Activated CD4-positive, alpha-beta T cell treated with anti-CD3 and anti-CD28 coated beads for 4 hours (primary cell): Measurements from ENCODE around the gene RPLP2.

Experiments
- DNase-seq, 2 donors: peaks; one replicate each; pipeline ENCODE4 v3.0.0-alpha.2; 2020

The RPLP2 gene

GRCh38 chr11:810040-810567 lies 337 bp downstream of the RPLP2 start:
- DNase-seq = peak in 1 of 2 donors; percentile 30

- no peak for DNase-seq
Measured at GRCh38 chr11:811446-812245, 1.9 kb downstream of the RPLP2 start.

- DNase-seq = no peak
Measured at GRCh38 chr11:812390-812789, 2.6 kb downstream of the RPLP2 start.

GRCh38 chr11:813072-813455 lies 3.3 kb downstream of the RPLP2 start:
- DNase-seq = no peak

- no peak for DNase-seq
Measured at GRCh38 chr11:813456-814096, 3.8 kb downstream of the RPLP2 start.

GRCh38 chr11:815675-816432 lies 6.1 kb downstream of the RPLP2 start:
- no peak for DNase-seq

- DNase-seq = no peak
Measured at GRCh38 chr11:816433-816779, 6.6 kb downstream of the RPLP2 start.

- DNase-seq = no peak
Measured at GRCh38 chr11:818396-819128, 8.8 kb downstream of the RPLP2 start, which contains the start of gene PNPLA2. Gene PNPLA2, plus strand, starts transcription at chr11:818914. Its CDS starts 805 bp downstream, at chr11:819719.

- peak; percentile 91 to 93 for DNase-seq
Measured at GRCh38 chr11:819129-819931, 9.6 kb downstream of the RPLP2 start.

- peak; percentile 91 to 94 for DNase-seq
Measured at GRCh38 chr11:819943-820649, 10.3 kb downstream of the RPLP2 start.

- DNase-seq = no peak
Measured at GRCh38 chr11:820655-821511, 11.1 kb downstream of the RPLP2 start.

GRCh38 chr11:821512-822371 lies 12.0 kb downstream of the RPLP2 start:
- no peak for DNase-seq

- no peak for DNase-seq
Measured at GRCh38 chr11:823441-824291, 13.9 kb downstream of the RPLP2 start.

GRCh38 chr11:824292-824880 lies 14.6 kb downstream of the RPLP2 start:
- DNase-seq = no peak

- no peak for DNase-seq
Measured at GRCh38 chr11:824942-825341, 15.2 kb downstream of the RPLP2 start.

- no peak for DNase-seq
Measured at GRCh38 chr11:825366-826226, 15.8 kb downstream of the RPLP2 start.

- DNase-seq = no peak
Measured at GRCh38 chr11:826227-826621, 16.5 kb downstream of the RPLP2 start.
